Testis (tissue), 3 donors: ENCODE results near the gene EDEM3. TPM values are rescaled to one million over a fixed set of nuclear protein-coding genes. Genes with fewer than 3 reads are reported as not detected.
A peak's percentile ranks its signal among the peaks of the same experiment; 100 is the strongest.

Experiments
- DNase-seq: peaks from one replicate; pipeline ENCODE4 v3.0.0-alpha.2; 2019
- H3K27ac ChIP-seq, 2 donors: fragments of 200-600 bp; sonication (generic); one replicate each; pipeline ENCODE4 v1.5.1; 2019
- H3K27me3 ChIP-seq: fragments of 200-600 bp; sonication (generic); one replicate; pipeline ENCODE4 v1.5.1; 2019
- H3K36me3 ChIP-seq: fragments of 200-600 bp; sonication (generic); one replicate; pipeline ENCODE4 v1.5.1; 2017; ENCODE audit warnings: low read depth; ENCODE audit errors: missing control alignments
- H3K4me1 ChIP-seq: fragments of 200-600 bp; sonication (generic); one replicate; pipeline ENCODE4 v1.5.1; 2019
- H3K4me3 ChIP-seq, 2 donors: fragments of 200-600 bp; sonication (generic); one replicate each; pipeline ENCODE4 v1.5.1; 2017 to 2019
- H3K9me3 ChIP-seq: fragments of 200-600 bp; sonication (generic); one replicate; pipeline ENCODE4 v1.5.1; 2017
- POLR2A ChIP-seq: fragments of 450-650 bp; IDR thresholded peaks from one replicate; pipeline ENCODE4 v1.6.1; 2017; ENCODE audit warnings: antibody characterized with exemption, mild to moderate bottlenecking, moderate library complexity
- WGBS, 2 donors: methylation state at CpG; one replicate each; pipeline ENCODE4 v1.1.5; 2018; 5-methylcytosine and 5-hydroxymethylcytosine counted together
- intact Hi-C: fragments of 100-400 bp; cut with DNase I; formaldehyde crosslinking; loops from one replicate; pipeline ENCODE4 v1.15.1; 2023; ENCODE audit warnings: low total_unique reads
- polyA plus RNA-seq: library from polyadenylated mRNA; stranded (reverse); fragments of 350-450 nt; fragmentation: Illumina TruSeq; extraction: RNeasy Lipid Tissue Mini Kit (QIAGEN cat#74804); gene quantifications from one replicate; pipeline ENCODE4 v1.2.3, GENCODE V29; 2014; ENCODE audit warnings: low read depth, low replicate concordance; ENCODE audit not compliant: insufficient read depth
- total RNA-seq, 2 donors: library from RNA; depleted of rRNA; stranded (reverse); fragments of >200 nt; gene quantifications; one replicate each; pipeline ENCODE4 v1.2.3, GENCODE V29; 2016
- TF ChIP-seq, protein P1 (sequence below), 3 experiments: fragments of 450-650 bp in 2 of 3; fragments of 200-600 bp in 1 of 3; sonication (generic) in 1 of 3; IDR thresholded peaks; one replicate each; pipeline ENCODE4 v1.5.1; 2016 to 2019; ENCODE audit warnings: antibody characterized with exemption in 3 of 3, mild to moderate bottlenecking in 2 of 3, moderate library complexity in 1 of 3

Gene EDEM3
- total and polyA plus RNA-seq, 3 donors from 2014 or later = 20.7 to 41.0 (median 23.5) TPM

DNA sequence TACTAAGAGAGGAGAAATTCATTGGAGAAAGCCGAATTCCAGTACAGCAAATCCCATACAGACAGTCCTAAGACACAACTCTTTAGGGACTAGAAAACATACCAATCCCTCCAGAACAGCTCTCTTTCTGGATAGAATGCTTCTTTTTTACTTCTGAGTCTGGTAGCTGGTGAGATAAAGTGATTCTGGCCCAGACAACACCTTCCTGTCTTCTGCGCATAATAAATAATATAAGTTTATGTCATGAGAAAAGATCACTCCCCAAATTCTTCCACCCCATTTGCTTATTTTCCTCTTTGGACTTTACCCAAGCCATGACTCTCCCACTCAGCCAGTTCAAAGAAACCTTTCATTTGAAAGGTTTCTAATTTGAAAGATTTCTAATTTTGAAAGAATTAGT is 98.4 kb downstream of the EDEM3 start:
- DNase-seq = no peak
- TF ChIP-seq POLR2A = no peak
- TF ChIP-seq, protein P1, sequence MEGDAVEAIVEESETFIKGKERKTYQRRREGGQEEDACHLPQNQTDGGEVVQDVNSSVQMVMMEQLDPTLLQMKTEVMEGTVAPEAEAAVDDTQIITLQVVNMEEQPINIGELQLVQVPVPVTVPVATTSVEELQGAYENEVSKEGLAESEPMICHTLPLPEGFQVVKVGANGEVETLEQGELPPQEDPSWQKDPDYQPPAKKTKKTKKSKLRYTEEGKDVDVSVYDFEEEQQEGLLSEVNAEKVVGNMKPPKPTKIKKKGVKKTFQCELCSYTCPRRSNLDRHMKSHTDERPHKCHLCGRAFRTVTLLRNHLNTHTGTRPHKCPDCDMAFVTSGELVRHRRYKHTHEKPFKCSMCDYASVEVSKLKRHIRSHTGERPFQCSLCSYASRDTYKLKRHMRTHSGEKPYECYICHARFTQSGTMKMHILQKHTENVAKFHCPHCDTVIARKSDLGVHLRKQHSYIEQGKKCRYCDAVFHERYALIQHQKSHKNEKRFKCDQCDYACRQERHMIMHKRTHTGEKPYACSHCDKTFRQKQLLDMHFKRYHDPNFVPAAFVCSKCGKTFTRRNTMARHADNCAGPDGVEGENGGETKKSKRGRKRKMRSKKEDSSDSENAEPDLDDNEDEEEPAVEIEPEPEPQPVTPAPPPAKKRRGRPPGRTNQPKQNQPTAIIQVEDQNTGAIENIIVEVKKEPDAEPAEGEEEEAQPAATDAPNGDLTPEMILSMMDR (IDR thresholded peaks at IDR 0.05) = no peak
- 74 to 78% methylated on average over 2 of the region's 2 CpGs for WGBS, 2 donors
- H3K27ac ChIP-seq = peak overlapping the region; percentile 32 to 78
- H3K9me3 ChIP-seq = no peaks in the 10 kb centered on the region
- no peaks in the 10 kb centered on the region for H3K36me3 ChIP-seq
- H3K27me3 ChIP-seq = no peaks in the 10 kb centered on the region
- peaks cover 15% of the 10 kb centered on the region for H3K4me1 ChIP-seq
- intact Hi-C loops = no loop called here
- no peak overlapping the region for H3K4me3 ChIP-seq

DNA sequence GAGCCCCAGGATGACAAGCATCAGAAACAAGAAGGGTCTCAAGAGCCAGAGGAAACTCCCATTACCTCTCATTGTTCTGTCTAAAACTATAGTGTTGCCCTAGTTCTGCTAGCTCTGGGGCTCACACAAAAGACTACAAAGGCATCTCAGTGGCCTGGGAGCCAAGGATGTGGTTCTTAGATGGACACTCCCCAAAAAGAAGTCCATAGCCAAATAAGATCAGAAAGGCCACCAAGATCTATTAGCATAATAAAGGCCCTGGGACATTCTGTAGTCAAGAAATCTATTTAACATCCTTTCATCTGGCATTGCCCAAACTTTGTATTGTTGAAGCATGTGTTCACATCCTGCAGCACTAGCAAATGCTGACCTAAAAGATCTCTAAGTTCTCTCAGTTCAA is 99.5 kb downstream of the EDEM3 start:
- intact Hi-C loops = no loop called here
- Histone ChIP-seq H3K36me3 (no peaks in the 10 kb centered on the region), H3K9me3 (no peaks in the 10 kb centered on the region), H3K4me3 (no peak overlapping the region), H3K27me3 (no peaks in the 10 kb centered on the region), H3K4me1 (peaks cover 15% of the 10 kb centered on the region), H3K27ac (peak overlapping the region; percentile 32 to 78)
- DNase-seq = no peak
- TF ChIP-seq, protein P1 (IDR thresholded peaks at IDR 0.05) = no peak

DNA sequence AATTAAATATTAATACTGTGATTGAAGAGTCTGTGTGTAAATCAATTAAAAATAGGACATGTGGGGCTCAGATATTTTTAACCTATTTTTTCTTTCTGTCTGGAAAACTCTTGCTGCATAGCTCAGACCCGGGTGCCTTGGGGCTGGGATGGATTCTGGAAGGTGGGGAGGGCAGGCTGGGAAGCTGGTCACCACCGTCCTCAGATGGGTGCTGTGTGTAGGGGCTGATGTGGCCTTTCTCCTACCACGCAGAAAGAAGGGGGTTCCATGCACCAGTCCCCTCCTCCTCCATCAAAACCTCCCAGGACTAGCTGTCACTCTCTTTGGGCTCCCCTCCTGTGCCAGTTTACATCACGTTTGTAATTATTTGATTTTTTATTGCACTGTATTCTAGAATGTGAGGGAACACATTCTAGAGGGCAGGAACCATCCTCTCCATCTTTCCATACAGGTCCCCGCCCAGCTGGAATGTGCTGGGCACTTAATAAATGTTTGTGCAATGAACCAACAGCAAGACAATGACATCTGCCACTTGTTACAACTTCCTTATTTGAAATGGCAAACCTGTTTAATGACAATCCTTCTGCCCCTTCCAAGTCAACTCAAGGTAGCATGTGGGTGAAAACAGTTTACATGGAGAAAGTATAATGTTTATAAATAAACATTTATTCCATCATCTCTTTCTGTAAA is 104.3 kb downstream of the EDEM3 start:
- intact Hi-C loops = no loop called here
- Histone ChIP-seq H3K36me3 (no peaks in the 10 kb centered on the region), H3K27ac (no peak overlapping the region), H3K4me1 (peaks cover 4% of the 10 kb centered on the region), H3K9me3 (no peaks in the 10 kb centered on the region), H3K4me3 (no peak overlapping the region), H3K27me3 (no peaks in the 10 kb centered on the region)
- 88 to 90% methylated on average over 5 of the region's 5 CpGs for WGBS, 2 donors
- TF ChIP-seq, protein P1 (IDR thresholded peaks at IDR 0.05) = no peak
- TF ChIP-seq POLR2A = no peak
- no peak for DNase-seq

DNA sequence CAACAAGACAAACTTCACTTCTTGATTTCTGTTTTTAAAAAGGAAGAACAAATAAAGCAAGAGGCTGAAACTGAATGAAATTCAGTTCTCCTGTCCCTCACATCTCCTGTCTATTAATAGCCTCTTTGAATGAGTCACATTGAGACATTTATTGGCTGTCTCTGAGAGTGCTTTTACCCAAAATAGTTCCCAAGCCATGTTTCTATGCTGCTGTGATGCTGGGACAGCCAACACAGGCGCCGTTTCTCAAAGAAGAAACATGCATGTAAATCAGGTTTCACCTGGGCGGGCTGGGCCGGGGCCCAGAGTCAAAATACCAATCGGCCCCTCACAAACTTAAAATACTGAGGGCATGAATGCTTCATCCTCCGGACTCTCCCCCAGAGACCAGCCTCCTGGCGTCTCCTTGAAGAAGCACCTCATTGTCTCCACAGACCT is 105.2 kb downstream of the EDEM3 start:
- intact Hi-C loops = no loop called here
- no peaks in the 10 kb centered on the region for H3K9me3 ChIP-seq
- no peak for DNase-seq
- 78 to 93% methylated on average over 7 of the region's 7 CpGs for WGBS, 2 donors
- no peak overlapping the region for H3K27ac ChIP-seq
- no peak overlapping the region for H3K4me3 ChIP-seq
- H3K36me3 ChIP-seq = no peaks in the 10 kb centered on the region
- no peaks in the 10 kb centered on the region for H3K27me3 ChIP-seq
- H3K4me1 ChIP-seq = no peaks in the 10 kb centered on the region
- TF ChIP-seq POLR2A = no peak
- TF ChIP-seq, protein P1 (IDR thresholded peaks at IDR 0.05) = no peak

DNA sequence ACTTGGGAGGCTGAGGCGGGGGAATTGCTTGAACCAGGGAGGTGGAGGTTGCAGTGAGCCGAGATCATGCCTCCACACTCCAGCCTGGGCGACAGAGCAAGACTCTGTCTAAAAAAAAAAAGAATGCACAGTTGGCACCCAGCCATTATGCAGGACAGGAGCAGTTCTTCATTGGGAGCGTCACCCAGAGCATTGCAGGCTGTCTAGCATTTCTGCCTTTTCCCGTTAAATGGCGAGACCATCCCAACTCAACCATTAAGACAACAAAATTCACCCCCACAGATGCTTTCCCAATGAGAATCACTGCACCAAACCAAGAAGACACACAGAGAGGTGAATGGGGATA is 105.8 kb downstream of the EDEM3 start:
- H3K9me3 ChIP-seq = no peaks in the 10 kb centered on the region
- H3K27me3 ChIP-seq = no peaks in the 10 kb centered on the region
- DNase-seq = no peak
- H3K4me3 ChIP-seq = no peak overlapping the region
- H3K4me1 ChIP-seq = no peaks in the 10 kb centered on the region
- intact Hi-C loops = no loop called here
- no peaks in the 10 kb centered on the region for H3K36me3 ChIP-seq
- WGBS, 2 donors = 89 to 93% methylated on average over 6 of the region's 6 CpGs
- no peak overlapping the region for H3K27ac ChIP-seq
- TF ChIP-seq, protein P1 (IDR thresholded peaks at IDR 0.05) = no peak
- TF ChIP-seq POLR2A = no peak
